Body of pancreas (tissue), 4 donors: ENCODE measurements around the gene GPR142. TPM values are rescaled to one million over a fixed set of nuclear protein-coding genes. Genes with fewer than 3 reads are reported as not detected.

Experiments used
- ATAC-seq: fragments of 150-250 bp; one replicate; pipeline ENCODE4 v1.9.1; 2016
- DNase-seq, 4 donors: peaks; one replicate each; pipeline ENCODE4 v3.0.0-alpha.2; 2019
- H3K27ac ChIP-seq, 4 donors: fragments of 200-600 bp; sonication (generic); 1 replicate in 3 of 4; 2 replicates in 1 of 4; pipeline versions ENCODE4 v1.5.1 to v1.6.1; 2016 to 2019; ENCODE audit warnings: mild to moderate bottlenecking in 1 of 4, mixed read lengths in 1 of 4, moderate library complexity in 1 of 4
- H3K27me3 ChIP-seq, 2 donors: fragments of 200-600 bp; sonication (generic); one replicate each; pipeline ENCODE4 v1.6.0; 2016; ENCODE audit warnings: mild to moderate bottlenecking in 1 of 2
- H3K36me3 ChIP-seq, 2 donors: fragments of 200-600 bp; sonication (generic); replicated peaks in 1 of 2; 2 replicates each; pipeline ENCODE4 v1.5.1; 2016; ENCODE audit warnings: low read depth in 2 of 2; ENCODE audit not compliant: insufficient read depth in 1 of 2
- H3K4me1 ChIP-seq: fragments of 200-600 bp; sonication (generic); one replicate; pipeline ENCODE4 v1.6.0; 2016
- H3K4me3 ChIP-seq, 2 donors: fragments of 200-600 bp; sonication (generic); 1 replicate in 1 of 2; 2 replicates in 1 of 2; pipeline ENCODE4 v1.5.1; 2016 to 2019
- H3K9me3 ChIP-seq, 3 donors: fragments of 200-600 bp; sonication (generic); 1 replicate in 2 of 3; 2 replicates in 1 of 3; pipeline ENCODE4 v1.5.1; 2016
- POLR2A ChIP-seq, 3 donors: fragments of 450-650 bp; IDR thresholded peaks; one replicate each; pipeline ENCODE4 v1.6.1; 2016; ENCODE audit warnings: antibody characterized with exemption in 3 of 3, mild to moderate bottlenecking in 2 of 3
- WGBS, 2 donors: methylation state at CpG; one replicate each; pipeline ENCODE4 v1.1.5; 2017; 5-methylcytosine and 5-hydroxymethylcytosine counted together
- intact Hi-C: fragments of 100-400 bp; cut with DNase I; formaldehyde crosslinking; loops from one replicate; pipeline ENCODE4 v1.15.1; 2023
- total RNA-seq, 2 donors: library from RNA; depleted of rRNA; stranded (reverse); fragments of >200 nt; gene quantifications; one replicate each; pipeline ENCODE4 v1.1.0, GENCODE V29; 2016
- TF ChIP-seq, protein P1 (sequence below), 7 experiments: fragments of 450-650 bp in 4 of 7; fragments of 200-600 bp in 3 of 7; sonication (generic) in 3 of 7; IDR thresholded peaks; one replicate each; pipeline ENCODE4 v1.5.1; 2016 to 2019; ENCODE audit warnings: antibody characterized with exemption in 7 of 7

Gene GPR142, protein sequence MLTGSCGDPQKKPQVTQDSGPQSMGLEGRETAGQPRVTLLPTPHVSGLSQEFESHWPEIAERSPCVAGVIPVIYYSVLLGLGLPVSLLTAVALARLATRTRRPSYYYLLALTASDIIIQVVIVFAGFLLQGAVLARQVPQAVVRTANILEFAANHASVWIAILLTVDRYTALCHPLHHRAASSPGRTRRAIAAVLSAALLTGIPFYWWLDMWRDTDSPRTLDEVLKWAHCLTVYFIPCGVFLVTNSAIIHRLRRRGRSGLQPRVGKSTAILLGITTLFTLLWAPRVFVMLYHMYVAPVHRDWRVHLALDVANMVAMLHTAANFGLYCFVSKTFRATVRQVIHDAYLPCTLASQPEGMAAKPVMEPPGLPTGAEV
- total RNA-seq, result under 1 TPM; 0.52 to 0.66 TPM

DNA sequence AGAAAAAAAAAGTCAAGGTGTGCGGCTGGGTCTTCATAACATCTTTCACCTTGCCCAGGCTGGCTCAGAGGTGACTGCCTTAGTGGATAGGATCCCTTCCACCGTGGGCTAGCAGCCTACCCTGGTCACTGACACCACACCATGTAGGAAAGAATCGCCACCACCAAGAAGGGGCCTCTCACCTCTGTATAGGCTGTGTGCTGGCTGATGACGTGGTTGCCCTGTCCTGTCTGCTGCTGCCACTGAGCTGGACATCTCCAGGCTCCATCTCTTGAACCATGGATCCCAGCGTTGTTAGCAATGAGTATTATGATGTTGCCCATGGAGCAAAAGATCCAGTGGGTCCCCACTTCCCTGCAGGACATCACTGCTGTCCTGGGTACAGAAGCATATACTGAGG, at the start of gene GPR142:
GPR142 (plus strand) TSS at position 301 of the 400 bp plus-strand sequence. CDS start 2,035 bp downstream, outside the sequence.
- no peaks in the 10 kb centered on the region for H3K27me3 ChIP-seq
- DNase-seq, result no peak

DNA sequence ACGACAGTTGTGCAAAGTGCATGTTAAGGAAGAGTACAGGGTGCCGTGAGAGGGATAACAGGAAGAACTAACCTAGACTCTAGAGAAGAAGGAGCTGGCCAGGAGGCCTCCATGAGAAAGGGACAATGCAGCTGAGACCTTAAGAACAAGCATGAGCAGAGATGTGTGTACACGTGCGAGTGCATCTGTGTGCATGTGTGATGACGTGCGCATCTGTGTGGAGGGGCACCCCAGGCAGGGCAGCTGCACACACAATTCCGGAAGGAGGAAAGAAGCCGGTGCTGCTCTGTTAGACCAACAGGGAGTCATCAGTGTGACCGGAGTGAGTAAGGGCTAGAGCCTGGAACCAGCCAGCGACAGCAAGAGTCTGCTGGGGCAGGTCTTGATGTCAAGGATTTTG, 48.9 kb upstream of the GPR142 start:
- 79% methylated on average over 10 of the region's 10 CpGs for WGBS, 2 donors
- Histone ChIP-seq H3K36me3 (no peaks in the 10 kb centered on the region), H3K27ac (no peak overlapping the region), H3K4me1 (no peaks in the 10 kb centered on the region), H3K27me3 (no peaks in the 10 kb centered on the region), H3K9me3 (no peaks in the 10 kb centered on the region), H3K4me3 (no peak overlapping the region)
- TF ChIP-seq, protein P1, sequence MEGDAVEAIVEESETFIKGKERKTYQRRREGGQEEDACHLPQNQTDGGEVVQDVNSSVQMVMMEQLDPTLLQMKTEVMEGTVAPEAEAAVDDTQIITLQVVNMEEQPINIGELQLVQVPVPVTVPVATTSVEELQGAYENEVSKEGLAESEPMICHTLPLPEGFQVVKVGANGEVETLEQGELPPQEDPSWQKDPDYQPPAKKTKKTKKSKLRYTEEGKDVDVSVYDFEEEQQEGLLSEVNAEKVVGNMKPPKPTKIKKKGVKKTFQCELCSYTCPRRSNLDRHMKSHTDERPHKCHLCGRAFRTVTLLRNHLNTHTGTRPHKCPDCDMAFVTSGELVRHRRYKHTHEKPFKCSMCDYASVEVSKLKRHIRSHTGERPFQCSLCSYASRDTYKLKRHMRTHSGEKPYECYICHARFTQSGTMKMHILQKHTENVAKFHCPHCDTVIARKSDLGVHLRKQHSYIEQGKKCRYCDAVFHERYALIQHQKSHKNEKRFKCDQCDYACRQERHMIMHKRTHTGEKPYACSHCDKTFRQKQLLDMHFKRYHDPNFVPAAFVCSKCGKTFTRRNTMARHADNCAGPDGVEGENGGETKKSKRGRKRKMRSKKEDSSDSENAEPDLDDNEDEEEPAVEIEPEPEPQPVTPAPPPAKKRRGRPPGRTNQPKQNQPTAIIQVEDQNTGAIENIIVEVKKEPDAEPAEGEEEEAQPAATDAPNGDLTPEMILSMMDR (IDR thresholded peaks at IDR 0.05), result no peak
- no peak for TF ChIP-seq POLR2A (IDR thresholded peaks at IDR 0.05)
- intact Hi-C loops, result no loop called here
- ATAC-seq (no peak), DNase-seq (no peak)

More for the DNA sequence above, at the start of gene GPR142:
- 44 to 73% methylated on average over 3 to 5 of the region's 5 CpGs for WGBS, 2 donors
- Histone ChIP-seq H3K4me3 (no peak within 1 kb of the TSS), H3K36me3 (no peaks in the 10 kb centered on the region), H3K4me1 (peaks cover 6% of the 10 kb centered on the region), H3K27ac (no peak within 1 kb of the TSS), H3K9me3 (no peaks in the 10 kb centered on the region)
- ATAC-seq, result no peak
- TF ChIP-seq POLR2A (IDR thresholded peaks at IDR 0.05), result no peak
- TF ChIP-seq, protein P1 (IDR thresholded peaks at IDR 0.05), result no peak
- intact Hi-C loops, result no loop called here

DNA sequence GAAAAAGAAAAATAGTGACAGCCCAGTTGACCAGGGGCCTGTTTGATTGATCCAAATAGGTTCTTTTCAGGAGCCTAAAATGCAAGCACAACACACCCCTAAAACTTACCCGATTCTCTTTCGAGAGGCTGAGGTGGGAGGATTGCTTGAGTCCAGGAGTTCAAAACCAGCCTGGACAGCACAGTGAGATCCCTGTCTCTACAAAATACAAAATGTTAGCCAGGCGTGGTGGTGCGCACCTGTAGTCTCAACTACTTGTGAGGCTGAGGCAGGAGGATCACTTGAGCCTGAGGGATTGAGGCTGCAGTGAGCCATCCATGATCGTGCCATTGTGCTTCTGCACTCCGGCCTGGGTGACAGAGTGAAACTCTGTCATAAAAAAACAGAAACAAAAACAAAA, 42.8 kb upstream of the GPR142 start:
- WGBS, 2 donors, result 79 to 84% methylated on average over 6 of the region's 6 CpGs
- Histone ChIP-seq H3K4me3 (no peak overlapping the region), H3K4me1 (peaks cover 15% of the 10 kb centered on the region), H3K36me3 (no peaks in the 10 kb centered on the region), H3K27me3 (peaks cover 0 to 6% of the 10 kb centered on the region in 2 donors), H3K9me3 (no peaks in the 10 kb centered on the region), H3K27ac (no peak overlapping the region)
- DNase-seq (no peak), ATAC-seq (no peak)
- intact Hi-C loops, result no loop called here
- no peak for TF ChIP-seq POLR2A (IDR thresholded peaks at IDR 0.05)
- TF ChIP-seq, protein P1 (IDR thresholded peaks at IDR 0.05), result no peak

DNA sequence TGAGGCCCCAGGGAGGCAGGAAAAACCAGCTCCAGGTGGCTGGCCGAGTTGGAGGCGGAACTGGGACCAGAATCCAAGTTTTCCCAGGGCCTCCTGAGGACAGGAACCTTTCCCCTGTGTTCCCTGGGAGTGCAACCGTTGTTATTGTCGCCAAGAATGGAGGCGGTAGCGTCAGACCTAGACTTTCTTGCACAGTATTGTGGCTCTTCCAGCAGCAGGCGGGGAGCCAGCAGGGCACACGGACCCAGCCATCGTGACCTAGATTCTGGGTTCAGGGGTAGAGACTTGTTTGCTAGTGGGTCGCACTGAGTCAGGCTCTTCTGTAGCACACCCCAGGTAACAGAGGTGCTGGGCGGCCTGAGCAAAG, 41.9 kb upstream of the GPR142 start:
- ATAC-seq (no peak), DNase-seq (no peak)
- Histone ChIP-seq H3K4me1 (peaks cover 15% of the 10 kb centered on the region), H3K9me3 (no peaks in the 10 kb centered on the region), H3K4me3 (no peak overlapping the region), H3K27ac (no peak overlapping the region), H3K36me3 (no peaks in the 10 kb centered on the region), H3K27me3 (peaks cover 0 to 6% of the 10 kb centered on the region in 2 donors)
- intact Hi-C loops, result no loop called here
- 31% methylated on average over 11 of the region's 11 CpGs; no CpG with 5 or more reads in 1 of the 2 donors for WGBS, 2 donors
- no peak for TF ChIP-seq POLR2A (IDR thresholded peaks at IDR 0.05)
- TF ChIP-seq, protein P1 (IDR thresholded peaks at IDR 0.05), result no peak
